Small intestine (tissue), 7 donors: ENCODE data around the gene ELMO1. TPM values are rescaled to one million over a fixed set of nuclear protein-coding genes. Genes with fewer than 3 reads are reported as not detected.
"Not testable (repeated sequence)": the region's sequence is repeated elsewhere in the genome, so short reads cannot be mapped to it uniquely, and the experiment has no call there.

Experiments
- DNase-seq, 2 donors: peaks; one replicate each; pipeline versions ENCODE4 v3.0.0 to v3.0.0-alpha.2; 2013
- FAIRE-seq: peaks from 2 replicates; lab custom pipeline; 2012; peaks lifted over from hg19 to GRCh38; lab: Jason Lieb, UNC
- H3K27ac ChIP-seq, 3 donors: one replicate each; pipeline ENCODE4 v1.5.1; 2013; ENCODE audit warnings: low read length in 2 of 3, mild to moderate bottlenecking in 2 of 3, control low read depth in 1 of 3, inconsistent platforms in 1 of 3, low read depth in 1 of 3, moderate library complexity in 1 of 3
- H3K27me3 ChIP-seq, 3 donors: one replicate each; pipeline ENCODE4 v1.6.1; 2013; ENCODE audit warnings: low read length in 3 of 3, inconsistent platforms in 1 of 3; ENCODE audit not compliant: control insufficient read depth in 3 of 3, insufficient read depth in 3 of 3
- H3K36me3 ChIP-seq, 3 donors: one replicate each; pipeline ENCODE4 v1.6.1; 2013; ENCODE audit warnings: low read length in 3 of 3, inconsistent platforms in 1 of 3, low read depth in 1 of 3, mild to moderate bottlenecking in 1 of 3, moderate library complexity in 1 of 3; ENCODE audit not compliant: control insufficient read depth in 3 of 3, insufficient read depth in 2 of 3
- H3K4me1 ChIP-seq, 3 donors: one replicate each; pipeline ENCODE4 v1.6.1; 2013; ENCODE audit warnings: low read length in 2 of 3, inconsistent platforms in 1 of 3, low read depth in 1 of 3, mild to moderate bottlenecking in 1 of 3, moderate library complexity in 1 of 3; ENCODE audit not compliant: control insufficient read depth in 3 of 3, insufficient read depth in 2 of 3
- H3K4me3 ChIP-seq, 3 donors: one replicate each; pipeline ENCODE4 v1.5.1; 2013; ENCODE audit warnings: low read length in 3 of 3, control low read depth in 1 of 3, inconsistent platforms in 1 of 3, low read depth in 1 of 3, mild to moderate bottlenecking in 1 of 3, moderate library complexity in 1 of 3
- H3K9me3 ChIP-seq, 2 donors: one replicate each; pipeline ENCODE4 v1.6.1; 2013; ENCODE audit warnings: low read depth in 1 of 2, low read length in 1 of 2; ENCODE audit not compliant: control insufficient read depth in 2 of 2, insufficient read depth in 1 of 2
- WGBS, 3 donors: extraction: QIAGEN DNeasy Blood & Tissue Kit; methylation state at CpG; one replicate each; pipeline ENCODE4 v1.1.7; 2013; 5-methylcytosine and 5-hydroxymethylcytosine counted together
- polyA plus RNA-seq, 4 donors: library from polyadenylated mRNA; stranded (reverse) in 3 of 4; unstranded in 1 of 4; fragments of 200-250 nt in 3 of 4; fragments of 120-200 nt in 1 of 4; gene quantifications; one replicate each; pipeline versions ENCODE4 v1.2.1 to v1.2.3, GENCODE V29; 2013
- donor health status: healthy with polysubstance abuse.
- donor health status: control.
- donor health status: control.
- donor health status: Bipolar disorder and iron deficiency.
- donor health status: healthy.

The ELMO1 gene
- polyA plus RNA-seq, 4 donors: 1.8 to 9.3 (median 7.3) TPM

- no peak overlapping the region for H3K4me3 ChIP-seq
- no peaks in the 10 kb centered on the region for H3K36me3 ChIP-seq
- 14 to 50% (median 24%) methylated on average over 4 of the region's 4 CpGs for WGBS, 3 donors
- peaks cover 0 to 6% (median 0%) of the 10 kb centered on the region in 3 donors for H3K4me1 ChIP-seq
- peak in 1 of 2 donors; percentile 70 for DNase-seq
- H3K9me3 ChIP-seq: no peaks in the 10 kb centered on the region
- FAIRE-seq: no peak
- no peaks in the 10 kb centered on the region for H3K27me3 ChIP-seq
- H3K27ac ChIP-seq: peak overlapping the region in 1 of 3 donors; percentile 49
Measured at GRCh38 chr7:37150180-37150579, 298.5 kb downstream of the ELMO1 start.

GRCh38 chr7:37149773-37150124 is 298.9 kb downstream of the ELMO1 start:
- H3K4me3 ChIP-seq: no peak overlapping the region
- no peak for FAIRE-seq
- no peaks in the 10 kb centered on the region for H3K27me3 ChIP-seq
- no peaks in the 10 kb centered on the region for H3K9me3 ChIP-seq
- no peak for DNase-seq
- H3K36me3 ChIP-seq: no peaks in the 10 kb centered on the region
- H3K4me1 ChIP-seq: peaks cover 0 to 6% (median 0%) of the 10 kb centered on the region in 3 donors
- peak overlapping the region in 1 of 3 donors; percentile 49 for H3K27ac ChIP-seq

GRCh38 chr7:37149051-37149772 is 299.5 kb downstream of the ELMO1 start:
- DNase-seq (peak in 1 of 2 donors; percentile 6), FAIRE-seq (no peak)
- no peak overlapping the region for H3K4me3 ChIP-seq
- no peaks in the 10 kb centered on the region for H3K36me3 ChIP-seq
- H3K27ac ChIP-seq: no peak overlapping the region
- no peaks in the 10 kb centered on the region for H3K9me3 ChIP-seq
- no peaks in the 10 kb centered on the region for H3K27me3 ChIP-seq
- H3K4me1 ChIP-seq: peaks cover 0 to 6% (median 0%) of the 10 kb centered on the region in 3 donors
- WGBS, 3 donors: 27 to 52% (median 52%) methylated on average over 3 of the region's 3 CpGs

GRCh38 chr7:37145682-37146081 is 303.0 kb downstream of the ELMO1 start:
- H3K36me3 ChIP-seq: no peaks in the 10 kb centered on the region
- H3K27me3 ChIP-seq: no peaks in the 10 kb centered on the region
- DNase-seq (no peak), FAIRE-seq (no peak)
- H3K9me3 ChIP-seq: no peaks in the 10 kb centered on the region
- no peak overlapping the region for H3K27ac ChIP-seq
- WGBS, 3 donors: 51 to 89% (median 57%) methylated on average over 2 of the region's 2 CpGs
- H3K4me3 ChIP-seq: no peak overlapping the region
- peaks cover 0 to 6% (median 0%) of the 10 kb centered on the region in 3 donors for H3K4me1 ChIP-seq

GRCh38 chr7:37144423-37144822 is 304.2 kb downstream of the ELMO1 start:
- Histone ChIP-seq H3K4me3 (no peak overlapping the region), H3K4me1 (peaks cover 0 to under 1% (median 0%) of the 10 kb centered on the region in 3 donors), H3K36me3 (no peaks in the 10 kb centered on the region), H3K27me3 (no peaks in the 10 kb centered on the region), H3K27ac (no peak overlapping the region), H3K9me3 (peaks cover 0 to 4% of the 10 kb centered on the region in 2 donors)
- 93 to 100% (median 94%) methylated on average over 1 of the region's 1 CpG for WGBS, 3 donors
- DNase-seq (no peak), FAIRE-seq (no peak)

- Histone ChIP-seq H3K27ac (no peak overlapping the region), H3K4me3 (no peak overlapping the region), H3K36me3 (no peaks in the 10 kb centered on the region), H3K9me3 (peaks cover 0 to 4% of the 10 kb centered on the region in 2 donors), H3K4me1 (no peaks in the 10 kb centered on the region), H3K27me3 (no peaks in the 10 kb centered on the region)
- no peak for DNase-seq
- no peak for FAIRE-seq
- 76 to 80% (median 78%) methylated on average over 3 of the region's 3 CpGs for WGBS, 3 donors
Measured at GRCh38 chr7:37142958-37143357, 305.7 kb downstream of the ELMO1 start.

GRCh38 chr7:37141742-37142141 is 306.9 kb downstream of the ELMO1 start:
- Histone ChIP-seq H3K9me3 (peaks cover 0 to 6% of the 10 kb centered on the region in 2 donors), H3K4me3 (no peak overlapping the region), H3K27ac (no peak overlapping the region), H3K27me3 (no peaks in the 10 kb centered on the region), H3K4me1 (no peaks in the 10 kb centered on the region), H3K36me3 (no peaks in the 10 kb centered on the region)
- DNase-seq (no peak), FAIRE-seq (no peak)
- 91 to 99% (median 96%) methylated on average over 2 of the region's 2 CpGs for WGBS, 3 donors

GRCh38 chr7:37133902-37134301 is 314.8 kb downstream of the ELMO1 start:
- H3K4me3 ChIP-seq, H3K36me3 ChIP-seq, DNase-seq, H3K27me3 ChIP-seq, H3K9me3 ChIP-seq, FAIRE-seq, H3K4me1 ChIP-seq, H3K27ac ChIP-seq: not testable (repeated sequence)
- 83 to 89% (median 88%) methylated on average over 1 of the region's 1 CpG for WGBS, 3 donors

- Histone ChIP-seq H3K4me1 (no peaks in the 10 kb centered on the region), H3K4me3 (no peak overlapping the region), H3K36me3 (no peaks in the 10 kb centered on the region), H3K27ac (no peak overlapping the region), H3K9me3 (no peaks in the 10 kb centered on the region), H3K27me3 (no peaks in the 10 kb centered on the region)
- FAIRE-seq (no peak), DNase-seq (no peak)
- WGBS, 3 donors: 58 to 81% (median 66%) methylated on average over 4 of the region's 4 CpGs
Measured at GRCh38 chr7:37131855-37132254, 316.8 kb downstream of the ELMO1 start.
